Body of pancreas (tissue), 4 donors: ENCODE results near the gene FSTL1. TPM values are rescaled to one million over a fixed set of nuclear protein-coding genes. Genes with fewer than 3 reads are reported as not detected.
A peak's percentile ranks its signal among the peaks of the same experiment; 100 is the strongest.

Source experiments
- ATAC-seq: fragments of 150-250 bp; one replicate; pipeline ENCODE4 v1.9.1; 2016
- DNase-seq, 4 donors: peaks; one replicate each; pipeline ENCODE4 v3.0.0-alpha.2; 2019
- H3K27ac ChIP-seq, 4 donors: fragments of 200-600 bp; sonication (generic); 1 replicate in 3 of 4; 2 replicates in 1 of 4; pipeline versions ENCODE4 v1.5.1 to v1.6.1; 2016 to 2019; ENCODE audit warnings: mild to moderate bottlenecking in 1 of 4, mixed read lengths in 1 of 4, moderate library complexity in 1 of 4
- H3K27me3 ChIP-seq, 2 donors: fragments of 200-600 bp; sonication (generic); one replicate each; pipeline ENCODE4 v1.6.0; 2016; ENCODE audit warnings: mild to moderate bottlenecking in 1 of 2
- H3K36me3 ChIP-seq, 2 donors: fragments of 200-600 bp; sonication (generic); replicated peaks in 1 of 2; 2 replicates each; pipeline ENCODE4 v1.5.1; 2016; ENCODE audit warnings: low read depth in 2 of 2; ENCODE audit not compliant: insufficient read depth in 1 of 2
- H3K4me1 ChIP-seq: fragments of 200-600 bp; sonication (generic); one replicate; pipeline ENCODE4 v1.6.0; 2016
- H3K4me3 ChIP-seq, 2 donors: fragments of 200-600 bp; sonication (generic); 1 replicate in 1 of 2; 2 replicates in 1 of 2; pipeline ENCODE4 v1.5.1; 2016 to 2019
- H3K9me3 ChIP-seq, 3 donors: fragments of 200-600 bp; sonication (generic); 1 replicate in 2 of 3; 2 replicates in 1 of 3; pipeline ENCODE4 v1.5.1; 2016
- POLR2A ChIP-seq, 3 donors: fragments of 450-650 bp; IDR thresholded peaks; one replicate each; pipeline ENCODE4 v1.6.1; 2016; ENCODE audit warnings: antibody characterized with exemption in 3 of 3, mild to moderate bottlenecking in 2 of 3
- WGBS, 2 donors: methylation state at CpG; one replicate each; pipeline ENCODE4 v1.1.5; 2017; 5-methylcytosine and 5-hydroxymethylcytosine counted together
- intact Hi-C: fragments of 100-400 bp; cut with DNase I; formaldehyde crosslinking; loops from one replicate; pipeline ENCODE4 v1.15.1; 2023
- total RNA-seq, 2 donors: library from RNA; depleted of rRNA; stranded (reverse); fragments of >200 nt; gene quantifications; one replicate each; pipeline ENCODE4 v1.1.0, GENCODE V29; 2016
- TF ChIP-seq, protein P1 (sequence below), 7 experiments: fragments of 450-650 bp in 4 of 7; fragments of 200-600 bp in 3 of 7; sonication (generic) in 3 of 7; IDR thresholded peaks; one replicate each; pipeline ENCODE4 v1.5.1; 2016 to 2019; ENCODE audit warnings: antibody characterized with exemption in 7 of 7

The FSTL1 gene
- total RNA-seq, 2 donors from 2014 or later = 55.0 to 82.2 TPM

DNA sequence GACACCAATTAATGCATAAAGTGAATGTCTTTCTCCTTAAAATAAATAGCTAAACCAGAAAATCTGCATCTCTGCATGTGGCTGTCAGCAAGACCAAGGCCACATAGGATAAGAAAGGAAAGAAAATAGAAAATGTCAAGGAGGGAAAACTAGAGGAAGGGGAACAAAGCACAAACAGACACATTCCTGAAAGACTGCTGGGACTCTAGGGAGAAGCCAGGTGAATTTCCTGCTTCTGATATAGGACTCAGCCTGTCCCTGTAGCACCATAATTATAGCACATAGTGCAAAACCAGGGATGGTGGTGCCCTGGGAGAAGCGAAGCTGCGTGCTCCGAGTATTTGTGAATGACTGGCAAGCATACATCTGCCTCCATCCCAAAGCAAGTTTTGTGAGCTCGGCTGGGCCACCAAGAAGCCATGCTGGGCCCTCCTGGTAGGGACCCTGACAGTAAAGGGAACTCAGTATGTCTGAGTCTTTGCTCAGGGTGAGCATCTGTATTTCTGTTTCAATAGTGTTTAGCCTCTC lies 14.2 kb downstream of the FSTL1 start:
- no peaks in the 10 kb centered on the region for H3K36me3 ChIP-seq
- 85 to 88% methylated on average over 4 of the region's 4 CpGs for WGBS, 2 donors
- H3K9me3 ChIP-seq = no peaks in the 10 kb centered on the region
- intact Hi-C loops = no loop called here
- no peak overlapping the region for H3K4me3 ChIP-seq
- peaks cover 6% of the 10 kb centered on the region for H3K4me1 ChIP-seq
- peak overlapping the region in 2 of 4 donors; percentile 64 to 68 for H3K27ac ChIP-seq
- ATAC-seq = no peak
- H3K27me3 ChIP-seq = no peaks in the 10 kb centered on the region
- DNase-seq = no peak
- TF ChIP-seq, protein P1, sequence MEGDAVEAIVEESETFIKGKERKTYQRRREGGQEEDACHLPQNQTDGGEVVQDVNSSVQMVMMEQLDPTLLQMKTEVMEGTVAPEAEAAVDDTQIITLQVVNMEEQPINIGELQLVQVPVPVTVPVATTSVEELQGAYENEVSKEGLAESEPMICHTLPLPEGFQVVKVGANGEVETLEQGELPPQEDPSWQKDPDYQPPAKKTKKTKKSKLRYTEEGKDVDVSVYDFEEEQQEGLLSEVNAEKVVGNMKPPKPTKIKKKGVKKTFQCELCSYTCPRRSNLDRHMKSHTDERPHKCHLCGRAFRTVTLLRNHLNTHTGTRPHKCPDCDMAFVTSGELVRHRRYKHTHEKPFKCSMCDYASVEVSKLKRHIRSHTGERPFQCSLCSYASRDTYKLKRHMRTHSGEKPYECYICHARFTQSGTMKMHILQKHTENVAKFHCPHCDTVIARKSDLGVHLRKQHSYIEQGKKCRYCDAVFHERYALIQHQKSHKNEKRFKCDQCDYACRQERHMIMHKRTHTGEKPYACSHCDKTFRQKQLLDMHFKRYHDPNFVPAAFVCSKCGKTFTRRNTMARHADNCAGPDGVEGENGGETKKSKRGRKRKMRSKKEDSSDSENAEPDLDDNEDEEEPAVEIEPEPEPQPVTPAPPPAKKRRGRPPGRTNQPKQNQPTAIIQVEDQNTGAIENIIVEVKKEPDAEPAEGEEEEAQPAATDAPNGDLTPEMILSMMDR (IDR thresholded peaks at IDR 0.05) = no peak
- TF ChIP-seq POLR2A (IDR thresholded peaks at IDR 0.05) = no peak

DNA sequence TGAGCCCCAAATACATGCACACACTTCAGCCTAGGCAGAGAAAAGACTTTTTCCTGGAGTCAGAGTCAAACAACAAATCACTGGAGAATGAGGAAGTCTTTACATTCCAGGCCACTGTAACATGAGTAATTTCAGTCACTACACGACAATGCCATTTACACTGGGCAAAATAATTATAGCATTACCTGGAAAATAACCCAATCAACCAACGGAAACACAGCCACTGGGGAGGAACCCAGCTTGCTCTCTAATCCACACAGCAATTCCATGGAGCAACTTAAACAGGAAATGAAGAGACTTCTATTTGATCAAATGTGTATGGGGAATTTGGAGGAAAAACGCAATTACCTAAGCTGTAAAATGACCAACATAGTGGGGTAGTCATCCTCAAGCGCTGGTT lies 15.2 kb downstream of the FSTL1 start:
- no peak overlapping the region for H3K4me3 ChIP-seq
- no peaks in the 10 kb centered on the region for H3K27me3 ChIP-seq
- TF ChIP-seq POLR2A (IDR thresholded peaks at IDR 0.05) = peak in 1 of 3 donors; percentile 32
- TF ChIP-seq, protein P1 (IDR thresholded peaks at IDR 0.05) = no peak
- intact Hi-C loops = no loop called here
- H3K9me3 ChIP-seq = no peaks in the 10 kb centered on the region
- H3K27ac ChIP-seq = peak overlapping the region in 3 of 4 donors; percentile 26 to 68 (median 64)
- 44 to 48% methylated on average over 4 of the region's 4 CpGs for WGBS, 2 donors
- peaks cover 6% of the 10 kb centered on the region for H3K4me1 ChIP-seq
- H3K36me3 ChIP-seq = no peaks in the 10 kb centered on the region
- DNase-seq (no peak), ATAC-seq (peak; percentile 79)

DNA sequence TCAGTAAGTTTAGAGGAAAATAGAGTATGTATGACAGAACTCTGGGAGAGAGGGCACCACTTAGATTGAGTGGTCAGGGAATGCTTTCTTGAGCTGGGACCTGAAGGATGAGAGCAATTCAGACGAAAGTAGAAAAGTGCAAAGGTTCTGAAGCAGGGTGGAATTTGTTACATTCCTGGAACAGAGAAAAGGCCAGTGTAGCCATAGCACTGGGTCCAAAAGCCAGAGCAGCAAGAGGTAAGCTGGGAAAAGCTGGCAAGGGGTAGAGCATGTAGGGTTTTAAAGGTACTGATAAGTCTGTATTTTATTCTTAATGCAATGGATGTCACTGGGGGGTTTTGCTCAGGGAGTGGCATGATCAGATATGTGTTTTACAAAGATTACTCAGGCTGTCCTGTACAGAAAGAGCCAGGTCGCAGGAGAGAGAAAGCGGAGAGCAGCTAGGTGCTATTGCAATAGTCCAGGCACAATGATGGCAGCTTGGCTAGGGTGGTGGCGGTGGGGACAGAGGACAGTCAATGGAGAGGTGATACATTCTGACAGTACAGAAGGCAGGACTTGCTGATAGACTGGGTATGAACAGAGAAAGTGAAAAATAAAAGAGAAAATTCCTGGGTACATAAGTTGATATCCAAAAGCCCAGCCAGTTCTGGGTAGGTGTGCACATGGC lies 17.0 kb downstream of the FSTL1 start:
- no peak for TF ChIP-seq POLR2A (IDR thresholded peaks at IDR 0.05)
- TF ChIP-seq, protein P1 (IDR thresholded peaks at IDR 0.05) = no peak
- Histone ChIP-seq H3K36me3 (no peaks in the 10 kb centered on the region), H3K4me3 (no peak overlapping the region), H3K27ac (no peak overlapping the region), H3K9me3 (no peaks in the 10 kb centered on the region), H3K4me1 (peaks cover 6% of the 10 kb centered on the region), H3K27me3 (no peaks in the 10 kb centered on the region)
- ATAC-seq (no peak), DNase-seq (no peak)
- 88 to 90% methylated on average over 4 of the region's 4 CpGs for WGBS, 2 donors
- intact Hi-C loops = no loop called here

DNA sequence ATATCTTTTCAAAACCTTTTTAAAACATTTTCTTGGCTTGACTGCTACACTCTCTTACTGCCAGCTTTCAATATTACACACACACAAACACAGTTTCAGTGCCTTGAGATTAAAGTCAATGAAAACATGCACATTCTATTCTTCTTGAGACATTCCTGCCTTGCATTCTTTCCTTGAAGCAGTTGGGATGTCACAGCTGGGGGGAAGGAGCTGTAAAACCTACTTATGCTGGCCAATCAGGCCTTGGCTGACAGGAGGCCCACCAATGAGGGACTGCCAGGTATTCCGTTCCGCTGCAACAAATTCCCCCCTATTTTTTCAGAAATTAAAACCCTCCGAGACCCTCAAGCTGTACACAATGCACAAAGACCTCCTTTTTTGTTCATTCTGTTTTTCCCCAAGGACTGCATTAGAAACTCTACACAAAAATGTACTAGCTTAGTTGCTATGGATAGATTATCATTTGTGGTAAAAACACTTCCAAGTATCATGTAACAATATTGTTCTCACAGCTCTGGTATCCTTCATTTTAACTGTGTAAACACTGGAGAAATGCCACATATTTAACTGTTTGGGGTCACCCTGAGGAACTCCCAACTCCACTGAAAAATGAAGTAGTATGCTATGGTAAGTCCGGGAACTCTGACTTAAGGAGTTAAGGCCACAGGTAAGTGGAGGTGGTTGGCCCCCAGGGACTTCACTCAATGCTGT lies 18.5 kb downstream of the FSTL1 start:
- Histone ChIP-seq H3K27ac (no peak overlapping the region), H3K4me3 (no peak overlapping the region), H3K4me1 (peaks cover 6% of the 10 kb centered on the region), H3K27me3 (no peaks in the 10 kb centered on the region), H3K9me3 (no peaks in the 10 kb centered on the region), H3K36me3 (no peaks in the 10 kb centered on the region)
- TF ChIP-seq, protein P1 (IDR thresholded peaks at IDR 0.05) = no peak
- no peak for TF ChIP-seq POLR2A (IDR thresholded peaks at IDR 0.05)
- no peak for DNase-seq
- intact Hi-C loops = no loop called here
- WGBS, 2 donors = 93 to 94% methylated on average over 4 of the region's 4 CpGs
- no peak for ATAC-seq
